Measurements from ENCODE around the gene PTBP1.

- TF ChIP-seq MAX (IDR thresholded peaks at IDR 0.05): peak; percentile 97
- no peak for TF ChIP-seq RAD21 (IDR thresholded peaks at IDR 0.05; ENCODE audit: low read depth)
- TF ChIP-seq YY1 (IDR thresholded peaks at IDR 0.05; ENCODE audit: low read depth): peak; percentile 99
Measured at GRCh38 chr19:796692-797527, at the start of gene PTBP1.
